Stimulated activated CD8-positive, alpha-beta memory T cell treated with anti-CD3 and anti-CD28 coated beads, Interleukin-15, amount 100 ng/mL, for 48 hours (primary cell): ENCODE results near the gene DDX10.
A peak's percentile ranks its signal among the peaks of the same experiment; 100 is the strongest.
"Not testable (repeated sequence)": the region's sequence is repeated elsewhere in the genome, so short reads cannot be mapped to it uniquely, and the experiment has no call there.

ENCODE experiments used
- DNase-seq, 2 donors: peaks; one replicate each; pipeline ENCODE4 v3.0.0-alpha.2; 2020; ENCODE audit warnings: low read depth in 2 of 2

The DDX10 gene

GRCh38 chr11:108664730-108665525, at the start of gene DDX10:
TSS of gene DDX10 (plus strand) at chr11:108665069. CDS start at chr11:108665154, 85 bp downstream.
- DNase-seq = peak; percentile 93 to 94

DNA sequence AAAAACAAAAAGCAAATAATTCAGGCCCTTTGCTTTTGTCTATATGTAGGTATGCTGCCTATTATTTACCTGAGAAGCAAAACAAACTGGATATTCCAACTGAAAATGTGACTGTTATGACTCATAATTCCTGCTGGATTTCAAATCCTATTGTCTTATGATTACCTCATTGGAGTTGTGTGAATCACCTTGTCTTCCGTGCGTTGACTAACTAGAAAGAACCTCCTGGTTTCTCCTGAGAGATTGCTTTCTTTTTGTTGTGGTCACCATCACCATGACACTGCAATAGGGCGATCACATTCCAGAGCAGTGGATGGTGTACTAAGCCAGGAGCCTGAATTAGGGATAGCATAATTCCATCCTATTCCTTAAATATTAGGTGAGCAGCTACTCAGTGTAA, 48.3 kb upstream of the DDX10 start:
- DNase-seq = no peak

GRCh38 chr11:108617055-108617454, 47.8 kb upstream of the DDX10 start:
- DNase-seq = no peak

GRCh38 chr11:108618529-108618928, 46.3 kb upstream of the DDX10 start:
- no peak for DNase-seq

- DNase-seq = no peak
Measured at GRCh38 chr11:108620958-108621772, 43.7 kb upstream of the DDX10 start.

DNA sequence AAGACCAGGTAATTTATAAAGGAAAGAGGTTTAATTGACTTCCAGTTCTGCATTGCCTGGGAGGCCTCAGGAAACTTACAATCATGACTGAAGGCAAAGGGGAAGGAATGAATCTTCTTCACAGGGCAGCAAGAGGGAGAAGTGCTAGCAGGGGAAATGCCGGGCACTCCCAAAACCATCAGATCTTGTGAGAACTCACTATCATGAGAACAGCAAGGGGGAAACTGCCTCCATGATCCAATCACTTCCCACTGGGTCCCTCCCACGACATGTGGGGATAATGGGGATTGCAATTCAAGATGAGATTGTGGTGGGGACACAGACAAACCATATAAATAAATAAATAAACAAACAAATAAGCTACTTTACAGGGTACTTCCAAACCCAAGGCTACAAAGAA, 42.5 kb upstream of the DDX10 start:
- DNase-seq = no peak

DNA sequence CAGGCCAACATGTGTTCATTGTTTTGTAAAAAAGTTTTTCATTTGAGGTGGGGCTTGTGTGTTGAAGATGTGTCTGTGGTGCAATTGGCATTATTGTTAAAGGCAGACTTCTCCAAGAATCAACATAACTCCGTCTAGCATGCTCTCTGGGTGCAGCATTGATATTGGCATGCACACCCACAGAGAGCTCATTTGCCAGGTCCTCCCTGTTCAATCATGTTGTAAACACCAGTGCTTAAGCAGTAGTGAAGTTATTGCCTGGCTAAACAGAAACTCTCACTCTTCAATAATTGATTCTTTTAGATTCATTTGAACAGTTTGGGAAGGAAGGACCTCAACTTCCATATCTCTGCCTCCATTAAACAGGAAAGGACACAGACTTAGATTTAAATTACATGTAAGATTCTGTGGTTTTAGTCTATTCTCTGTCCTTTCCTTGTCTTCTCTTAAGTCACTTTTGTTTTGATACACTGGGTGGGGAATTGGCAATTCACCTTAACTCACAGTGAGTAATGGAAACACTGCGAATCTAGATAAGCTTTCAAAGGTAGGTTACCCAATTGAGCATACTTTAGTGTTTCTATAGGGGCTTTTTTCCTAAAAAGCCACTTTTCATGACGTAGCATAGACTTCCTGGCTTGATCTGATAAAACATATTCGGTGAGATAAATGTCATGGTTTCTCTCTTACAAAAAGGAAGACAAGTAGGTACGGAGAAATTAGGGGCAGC, 40.5 kb upstream of the DDX10 start:
- no peak for DNase-seq

GRCh38 chr11:108628326-108628725, 36.5 kb upstream of the DDX10 start:
- DNase-seq = no peak

GRCh38 chr11:108628812-108629211, 36.1 kb upstream of the DDX10 start:
- no peak for DNase-seq

GRCh38 chr11:108629274-108629673, 35.6 kb upstream of the DDX10 start:
- no peak for DNase-seq

- no peak for DNase-seq
Measured at GRCh38 chr11:108632041-108632704, 32.7 kb upstream of the DDX10 start.

DNA sequence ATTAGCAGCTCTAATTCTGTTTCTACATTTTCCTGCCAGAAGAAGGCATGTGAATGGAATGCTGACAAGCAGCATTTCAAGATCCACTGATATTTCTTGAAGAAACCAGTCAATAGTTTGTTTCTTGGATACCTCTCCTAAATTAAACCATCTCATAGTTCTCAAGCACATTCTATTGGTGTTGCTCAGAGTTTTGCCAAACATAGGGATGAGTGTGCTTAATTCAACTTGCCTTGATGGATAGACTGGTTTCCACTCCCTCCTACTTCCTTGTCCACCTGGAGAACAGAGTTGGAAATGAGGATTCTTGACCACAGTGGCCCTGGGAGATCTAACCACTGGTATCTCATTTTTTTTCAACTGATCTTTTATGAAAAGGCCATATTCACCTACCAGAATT, 29.8 kb upstream of the DDX10 start:
- DNase-seq = no peak

DNA sequence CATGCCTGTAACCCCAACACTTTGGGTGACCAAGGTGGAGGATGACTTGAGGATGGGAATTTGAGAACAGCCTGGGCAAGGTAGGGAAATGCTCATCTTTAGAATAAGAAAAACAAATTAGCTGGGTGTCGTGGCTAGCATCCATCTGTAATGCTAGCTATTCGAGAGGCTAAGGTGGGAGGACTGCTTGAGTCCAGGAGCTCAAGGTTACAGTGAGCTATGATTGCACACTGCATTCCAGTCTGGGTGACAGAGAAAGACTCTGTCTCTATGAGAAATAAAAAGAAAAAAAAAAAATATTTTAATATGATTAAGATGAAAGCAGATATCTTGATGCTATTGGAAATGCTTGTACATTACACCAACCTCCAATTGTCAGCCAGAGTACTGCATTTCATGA, 28.6 kb upstream of the DDX10 start:
- DNase-seq = no peak

DNA sequence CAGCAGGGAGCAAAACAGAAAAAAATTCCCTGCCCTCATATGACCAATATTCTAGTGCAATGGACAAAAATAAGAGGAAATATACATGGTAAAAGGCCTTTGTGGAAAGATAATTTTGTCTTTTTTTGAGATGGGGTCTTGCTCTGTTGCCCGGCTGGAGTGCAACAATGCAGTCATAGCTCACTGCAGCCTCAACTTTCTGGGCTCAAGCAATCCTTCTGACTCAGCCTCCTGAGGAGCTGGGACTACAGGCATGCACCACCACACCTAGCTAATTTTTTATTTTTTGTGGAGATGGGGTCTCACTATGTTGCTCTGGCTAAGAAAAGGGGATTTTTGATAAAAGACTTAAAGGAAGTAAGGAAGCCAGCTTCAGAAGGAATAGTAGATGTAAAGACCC, 25.7 kb upstream of the DDX10 start:
- DNase-seq = no peak

- not testable (repeated sequence) for DNase-seq
Measured at GRCh38 chr11:108641752-108642151, 23.1 kb upstream of the DDX10 start.

DNA sequence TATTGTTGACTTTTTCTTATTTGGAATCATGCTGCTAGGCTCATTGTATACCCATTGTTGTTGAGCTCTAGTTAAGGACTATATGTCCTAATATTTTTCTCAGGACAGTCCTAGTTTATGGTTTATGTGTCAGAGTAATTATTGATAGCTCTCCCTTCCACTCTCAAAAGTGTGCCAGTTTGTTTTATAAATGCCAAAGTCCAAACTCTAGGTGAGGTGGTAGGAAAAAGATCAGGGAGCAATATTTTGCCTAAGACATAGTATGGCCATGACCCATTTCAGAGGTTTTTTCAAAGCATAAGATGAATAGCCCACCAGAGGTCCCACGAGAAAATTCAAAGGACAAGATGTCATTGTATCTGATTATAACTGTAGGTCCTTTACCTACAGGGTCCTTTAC, 20.9 kb upstream of the DDX10 start:
- no peak for DNase-seq

- no peak for DNase-seq
Measured at GRCh38 chr11:108645970-108646369, 18.9 kb upstream of the DDX10 start.

- no peak for DNase-seq
Measured at GRCh38 chr11:108647387-108647700, 17.5 kb upstream of the DDX10 start.

DNA sequence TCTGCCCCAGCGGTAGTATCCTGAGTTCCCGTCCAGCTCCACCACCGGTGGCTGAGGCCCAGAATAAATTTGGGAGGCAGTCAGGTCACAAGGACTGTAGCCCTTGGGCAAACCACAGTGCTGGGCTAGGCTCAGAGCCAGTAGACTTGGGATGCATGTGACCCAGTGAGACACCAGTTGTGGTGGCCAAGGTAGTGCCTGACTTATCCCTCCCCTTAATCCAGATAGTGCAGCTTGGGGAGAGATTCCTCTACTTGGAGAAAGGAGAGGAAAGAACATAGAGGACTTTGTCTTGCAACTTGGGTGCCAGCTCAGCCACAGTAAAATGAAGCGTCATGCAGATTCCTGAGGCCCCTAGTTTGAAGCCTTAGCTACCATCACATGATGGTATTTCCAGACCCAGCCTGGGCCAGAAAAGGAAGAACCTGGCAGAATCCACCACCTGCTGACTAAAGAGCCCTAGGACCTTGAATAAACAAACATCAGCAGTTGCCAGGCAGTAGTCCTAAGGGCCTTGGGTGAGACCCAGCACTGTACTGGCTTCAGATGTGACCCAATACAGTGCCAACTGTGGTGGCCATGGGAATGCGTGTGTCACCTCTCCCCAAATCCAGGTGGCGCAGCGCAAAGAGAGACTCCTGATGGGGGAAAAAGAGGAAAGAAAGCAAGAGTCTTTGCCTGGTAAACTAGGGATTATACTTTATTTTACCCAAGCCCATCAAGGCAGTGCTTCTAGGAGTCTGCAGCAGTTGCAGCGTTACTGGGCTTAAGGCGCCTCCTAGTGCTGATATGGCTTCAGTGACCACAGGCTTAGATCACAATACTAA, 17.0 kb upstream of the DDX10 start:
- peak; percentile 17 to 27 for DNase-seq

DNA sequence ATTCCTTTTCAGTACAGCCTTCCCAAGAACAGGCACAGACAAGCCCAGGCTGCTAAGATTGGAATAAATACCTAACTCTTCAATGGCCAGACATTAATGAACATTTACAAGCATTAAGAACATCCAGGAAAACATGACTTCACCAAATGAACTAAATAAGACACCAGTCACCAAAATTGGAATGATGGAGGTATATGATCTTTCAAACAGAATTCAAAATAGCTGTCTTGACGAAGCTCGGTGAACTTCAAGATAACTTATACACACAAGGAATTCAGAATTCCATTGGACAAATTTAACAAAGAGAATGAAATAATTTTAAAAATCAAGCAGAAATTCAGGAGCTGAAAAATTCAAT, 16.4 kb upstream of the DDX10 start:
- no peak for DNase-seq

DNA sequence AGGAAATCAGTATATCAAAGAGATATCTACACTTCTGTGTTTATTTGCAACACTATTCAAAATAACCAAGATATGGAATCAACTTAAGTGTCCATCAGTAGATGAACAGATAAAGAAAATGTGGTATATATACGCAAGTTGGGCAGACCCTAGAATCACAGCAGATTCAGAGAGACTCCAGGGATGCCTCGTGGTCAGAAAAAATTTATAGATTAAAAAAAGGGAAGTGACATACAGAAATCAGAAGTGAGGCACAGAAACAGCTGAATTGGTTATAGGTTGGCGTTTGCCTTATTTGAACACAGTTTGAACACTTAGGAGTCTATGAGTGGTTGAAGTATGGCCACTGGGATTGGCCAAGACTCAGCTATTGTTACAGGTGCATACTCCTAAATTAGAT, 10.8 kb upstream of the DDX10 start:
- DNase-seq = not testable (repeated sequence)
